ENCODE data around the gene CD19. TPM values are rescaled to one million over a fixed set of nuclear protein-coding genes. Genes with fewer than 3 reads are reported as not detected.

CD19 gene
- total RNA-seq: not detected in 2 replicates

DNA sequence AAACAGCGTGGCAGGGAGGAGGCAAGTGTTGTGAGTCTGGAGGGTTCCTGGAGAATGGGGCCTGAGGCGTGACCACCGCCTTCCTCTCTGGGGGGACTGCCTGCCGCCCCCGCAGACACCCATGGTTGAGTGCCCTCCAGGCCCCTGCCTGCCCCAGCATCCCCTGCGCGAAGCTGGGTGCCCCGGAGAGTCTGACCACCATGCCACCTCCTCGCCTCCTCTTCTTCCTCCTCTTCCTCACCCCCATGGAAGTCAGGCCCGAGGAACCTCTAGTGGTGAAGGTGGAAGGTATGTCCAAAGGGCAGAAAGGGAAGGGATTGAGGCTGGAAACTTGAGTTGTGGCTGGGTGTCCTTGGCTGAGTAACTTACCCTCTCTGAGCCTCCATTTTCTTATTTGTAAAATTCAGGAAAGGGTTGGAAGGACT is at the start of gene CD19:
Gene CD19, plus strand, starts transcription at position 171 of the 425 bp plus-strand sequence. Its CDS starts 30 bp downstream, at position 201.

DNA sequence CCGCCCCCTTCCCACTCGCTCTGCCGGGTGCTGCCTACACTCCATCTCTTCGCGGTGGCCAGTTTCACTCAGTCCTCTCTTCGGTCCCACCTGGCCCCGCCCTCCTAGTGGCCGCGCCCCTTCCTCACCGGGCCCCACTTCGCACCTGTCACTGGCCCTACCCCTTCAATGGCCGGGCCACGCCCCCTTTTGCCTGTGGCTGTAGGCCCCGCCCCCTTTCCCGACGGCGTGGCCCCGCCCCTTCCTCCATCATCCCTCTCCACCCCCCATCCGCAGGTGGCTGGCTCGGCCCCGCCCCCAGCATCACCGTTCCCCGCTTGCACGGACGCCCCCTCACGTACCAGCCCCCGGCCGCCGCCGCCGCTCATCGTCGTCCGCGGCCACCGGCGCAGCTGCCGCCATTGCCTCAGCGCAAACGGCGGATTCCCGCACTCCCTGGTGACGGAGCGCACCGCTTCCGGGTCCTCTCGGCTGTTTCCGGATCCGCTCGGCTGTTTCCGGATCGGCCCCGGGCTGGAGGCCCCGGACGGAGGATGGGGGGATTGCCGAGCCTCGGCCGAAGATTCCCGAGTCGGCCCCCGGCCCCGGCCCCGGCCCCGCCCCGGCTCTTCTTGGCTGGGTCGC is 6.9 kb upstream of the CD19 start, which contains the start of gene RABEP2:
Gene RABEP2, minus strand, starts transcription at position 477 of the 624 bp plus-strand sequence. Its CDS starts 75 bp downstream, at position 402.

DNA sequence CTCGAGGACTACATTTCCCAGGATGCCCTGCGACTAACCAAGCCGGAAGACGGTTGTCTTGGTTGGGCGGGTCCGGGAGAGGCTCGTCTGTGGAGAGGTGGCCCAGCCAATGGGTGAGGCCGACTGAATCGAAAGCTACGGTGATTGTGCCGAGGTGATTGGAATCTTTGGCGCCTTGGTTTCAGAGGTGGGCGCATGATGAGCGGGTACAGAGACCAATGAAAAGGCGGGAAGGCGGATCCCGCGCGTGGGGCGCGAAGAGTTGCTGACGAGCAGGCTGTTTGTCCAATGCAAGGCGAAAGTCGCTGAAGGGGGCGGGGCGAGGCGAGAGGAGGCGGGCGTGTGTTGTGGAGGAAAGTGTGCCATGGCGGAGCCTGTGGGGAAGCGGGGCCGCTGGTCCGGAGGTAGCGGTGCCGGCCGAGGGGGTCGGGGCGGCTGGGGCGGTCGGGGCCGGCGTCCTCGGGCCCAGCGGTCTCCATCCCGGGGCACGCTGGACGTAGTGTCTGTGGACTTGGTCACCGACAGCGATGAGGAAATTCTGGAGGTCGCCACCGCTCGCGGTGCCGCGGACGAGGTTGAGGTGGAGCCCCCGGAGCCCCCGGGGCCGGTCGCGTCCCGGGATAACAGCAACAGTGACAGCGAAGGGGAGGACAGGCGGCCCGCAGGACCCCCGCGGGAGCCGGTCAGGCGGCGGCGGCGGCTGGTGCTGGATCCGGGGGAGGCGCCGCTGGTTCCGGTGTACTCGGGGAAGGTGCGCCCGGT is 19.1 kb downstream of the CD19 start, which contains the start of gene NFATC2IP:
Gene NFATC2IP, plus strand, starts transcription at position 290 of the 762 bp plus-strand sequence. Its CDS starts 75 bp downstream, at position 365.

DNA sequence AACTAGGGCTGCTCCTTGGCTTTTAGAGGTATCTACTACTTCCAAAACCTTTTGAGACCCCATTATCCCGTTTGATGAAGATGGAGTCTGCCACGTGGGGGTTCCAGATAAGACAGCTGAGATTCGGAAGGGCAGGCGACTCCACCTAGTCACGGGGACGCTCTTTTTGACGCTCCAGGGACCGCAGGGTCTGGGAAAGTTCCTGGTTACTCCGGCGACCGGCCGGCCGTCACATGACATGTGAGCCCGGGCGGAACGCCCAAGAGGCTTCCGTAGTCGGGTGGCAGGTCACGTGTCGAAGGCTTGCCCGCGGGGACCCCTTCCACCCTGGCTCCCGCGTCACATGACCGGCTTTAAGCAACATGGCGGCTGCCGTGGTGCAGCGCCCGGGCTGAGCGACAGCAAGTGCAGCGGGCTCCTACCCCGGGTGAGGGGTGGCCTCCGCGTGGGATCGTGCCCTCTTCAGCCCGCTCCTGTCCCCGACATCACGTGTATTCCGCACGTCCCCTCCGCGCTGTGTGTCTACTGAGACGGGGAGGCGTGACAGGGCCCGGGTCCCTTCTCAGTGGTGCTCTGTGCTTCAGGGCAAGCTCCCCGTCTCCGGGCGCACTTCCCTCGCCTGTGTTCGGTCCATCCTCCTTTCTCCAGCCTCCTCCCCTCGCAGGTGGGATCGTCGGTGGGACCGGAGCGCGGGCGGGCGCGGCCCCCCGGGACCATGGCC is 42.8 kb downstream of the CD19 start, which contains the start of gene SPNS1:
Gene SPNS1, plus strand, starts transcription at position 342 of the 721 bp plus-strand sequence. Its CDS starts 374 bp downstream, at position 716.

DNA sequence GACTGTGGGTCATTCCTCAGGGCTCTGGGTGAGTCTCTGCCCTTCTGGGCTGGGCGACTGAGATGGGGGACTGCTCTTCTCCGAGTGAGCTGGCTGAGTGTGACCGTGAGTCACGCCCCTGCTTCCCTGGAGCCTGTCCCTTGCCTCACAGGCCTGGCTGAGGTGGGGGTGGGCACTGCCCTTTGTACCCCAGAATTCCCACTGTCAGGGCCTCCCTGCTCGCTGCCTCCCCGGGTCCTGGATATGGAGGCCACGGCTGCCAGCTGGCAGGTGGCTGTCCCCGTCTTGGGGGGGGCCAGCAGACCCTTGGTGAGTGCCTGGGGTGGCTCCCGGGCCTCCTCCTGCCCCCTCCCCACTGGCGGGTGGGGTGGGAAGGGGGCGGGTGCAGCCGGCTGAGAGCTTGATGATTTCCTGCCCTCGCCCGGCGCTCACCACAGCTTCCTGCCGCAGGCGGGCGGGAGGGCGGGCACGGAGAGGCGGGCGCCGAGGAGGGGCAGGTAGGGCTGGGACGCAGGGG is 52.9 kb downstream of the CD19 start, which contains the start of gene LAT:
Gene LAT, plus strand, starts transcription at position 434 of the 517 bp plus-strand sequence. CDS start 366 bp downstream, outside the sequence.

Other genes with a start within 250 kb of the CD19 start
- 165 and 230 TPM in 2 replicates for gene EIF3C, start 220.5 kb upstream of the CD19 start, total RNA-seq
- gene NPIPB9, start 180.2 kb upstream of the CD19 start, total RNA-seq: 0.72 and 1.7 TPM in 2 replicates
- gene ATXN2L, start 109.0 kb upstream of the CD19 start, total RNA-seq: 54.0 and 66.5 TPM in 2 replicates
- 82.1 and 108 TPM in 2 replicates for gene TUFM, start 85.6 kb upstream of the CD19 start, total RNA-seq
- 14.7 and 17.3 TPM in 2 replicates for gene SH2B1, start 68.1 kb upstream of the CD19 start, total RNA-seq
- gene ATP2A1, start 53.5 kb upstream of the CD19 start, total RNA-seq: 0.20 and 0.36 TPM in 2 replicates
- 25.1 and 39.3 TPM in 2 replicates for gene RABEP2, start 6.7 kb upstream of the CD19 start, total RNA-seq
- 17.7 and 21.1 TPM in 2 replicates for gene NFATC2IP, start 19.0 kb downstream of the CD19 start, total RNA-seq
- 41.3 and 42.4 TPM in 2 replicates for gene SPNS1, start 42.8 kb downstream of the CD19 start, total RNA-seq
- gene LAT, start 53.1 kb downstream of the CD19 start, total RNA-seq: 0.78 and 2.3 TPM in 2 replicates

All from smooth muscle cell of the pulmonary artery (primary cell).